ENCODE results near the gene MEGF11. TPM values are rescaled to one million over a fixed set of nuclear protein-coding genes. Genes with fewer than 3 reads are reported as not detected.

Gene MEGF11
- total RNA-seq, 1 donor = 0.27 TPM

DNA sequence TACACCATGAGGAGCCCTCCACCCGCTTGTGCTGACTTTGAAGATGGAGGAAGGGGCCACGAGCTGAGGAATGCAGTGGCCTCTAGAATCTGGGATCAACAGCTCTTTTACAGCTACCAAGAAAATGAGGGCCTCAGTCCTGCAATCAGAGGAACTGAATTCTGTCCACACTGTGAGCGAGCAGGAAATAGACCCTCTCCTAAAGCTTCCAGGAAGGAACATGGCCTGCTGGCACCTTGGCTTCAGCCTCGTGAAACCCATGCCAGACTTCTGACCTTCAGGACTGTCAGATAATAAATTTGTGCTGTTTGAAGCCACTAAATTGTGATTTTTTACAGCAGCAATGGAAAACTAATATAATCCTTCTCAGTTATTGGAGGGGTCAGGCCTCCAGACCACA is 322.3 kb downstream of the MEGF11 start:
- no peak for DNase-seq (ENCODE audit: low read depth in 2 of 3, low spot score in 2 of 3)

DNA sequence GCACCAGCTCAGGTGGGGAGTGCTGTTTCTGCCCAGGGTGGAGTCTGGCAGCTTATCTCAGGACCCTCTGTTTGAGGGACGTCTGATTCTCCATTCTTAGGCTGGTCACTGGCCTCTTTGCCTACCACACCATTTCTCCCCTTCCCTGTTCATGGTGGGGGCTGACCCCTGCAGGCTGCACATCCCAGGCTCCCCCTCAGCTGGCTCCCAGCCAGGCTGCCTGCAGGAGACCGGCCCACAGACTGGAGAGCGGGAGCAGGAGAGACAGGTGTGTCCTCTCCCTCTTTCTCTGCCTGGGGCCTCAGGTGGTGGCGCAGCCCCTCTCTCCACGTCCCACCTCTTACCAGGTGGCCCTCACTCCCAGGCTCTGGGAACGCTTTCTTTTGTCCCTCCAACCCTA is 323.4 kb downstream of the MEGF11 start:
- DNase-seq (ENCODE audit: low read depth in 2 of 3, low spot score in 2 of 3) = no peak

DNA sequence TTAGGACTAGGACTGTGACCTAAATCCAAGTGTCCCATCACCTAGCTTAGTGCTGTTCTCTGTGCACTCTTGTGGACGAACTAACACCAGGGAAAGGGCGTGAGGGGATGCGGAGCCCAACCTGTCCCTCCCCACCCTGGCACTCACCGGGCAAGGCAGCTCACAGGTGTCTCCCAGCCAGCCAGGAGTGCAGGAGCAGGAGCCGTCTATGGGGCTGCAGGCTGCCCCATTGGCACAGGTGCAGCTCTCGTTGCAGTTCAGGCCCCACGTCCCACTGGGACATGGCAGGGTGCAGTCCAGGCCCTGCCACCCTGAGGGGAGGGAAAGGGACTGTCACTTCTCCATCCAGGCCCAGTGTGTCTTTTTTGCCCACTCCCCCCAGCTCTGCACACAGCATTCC is 324.0 kb downstream of the MEGF11 start:
- DNase-seq (ENCODE audit: low read depth in 2 of 3, low spot score in 2 of 3) = no peak

DNA sequence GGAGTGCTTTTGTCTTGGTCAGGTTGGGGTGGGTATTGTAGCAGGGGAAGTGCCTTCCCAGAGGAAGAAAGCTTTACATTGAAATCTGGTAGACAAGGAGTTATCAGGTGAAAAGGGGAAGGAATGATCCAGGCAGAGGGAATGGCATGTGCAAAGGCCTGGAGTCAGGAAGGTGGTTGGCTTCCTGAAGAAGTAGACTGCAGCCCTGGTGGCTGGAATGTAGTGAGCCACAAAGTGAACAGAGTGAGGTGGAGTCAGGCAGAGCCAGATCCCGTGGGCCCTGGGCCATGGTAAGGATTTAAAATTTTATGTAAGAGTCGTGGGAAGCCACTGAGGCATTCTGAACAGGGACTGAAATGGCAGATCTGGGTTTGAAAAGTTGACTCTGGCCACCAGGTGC is 326.0 kb downstream of the MEGF11 start:
- DNase-seq (ENCODE audit: low read depth in 2 of 3, low spot score in 2 of 3) = no peak

DNA sequence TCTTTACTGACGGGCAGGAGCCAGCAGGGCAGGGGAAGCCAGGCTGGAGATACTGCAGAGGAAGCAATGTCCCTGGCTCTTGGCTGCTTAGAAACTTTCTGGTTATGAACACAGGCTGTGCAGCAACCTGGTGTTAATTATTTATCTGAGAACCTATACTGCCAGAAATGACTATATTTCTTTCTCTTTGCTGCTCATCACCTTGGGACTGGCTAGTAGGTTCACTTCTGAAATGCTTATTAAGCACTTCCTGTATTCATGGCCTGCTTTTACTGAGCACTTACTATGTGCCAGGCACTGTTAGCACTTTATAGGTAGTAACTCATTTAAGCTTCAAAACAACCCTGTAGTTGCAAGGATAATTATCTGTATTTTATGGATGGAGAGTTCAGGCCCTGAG is 326.7 kb downstream of the MEGF11 start:
- no peak for DNase-seq (ENCODE audit: low read depth in 2 of 3, low spot score in 2 of 3)

DNA sequence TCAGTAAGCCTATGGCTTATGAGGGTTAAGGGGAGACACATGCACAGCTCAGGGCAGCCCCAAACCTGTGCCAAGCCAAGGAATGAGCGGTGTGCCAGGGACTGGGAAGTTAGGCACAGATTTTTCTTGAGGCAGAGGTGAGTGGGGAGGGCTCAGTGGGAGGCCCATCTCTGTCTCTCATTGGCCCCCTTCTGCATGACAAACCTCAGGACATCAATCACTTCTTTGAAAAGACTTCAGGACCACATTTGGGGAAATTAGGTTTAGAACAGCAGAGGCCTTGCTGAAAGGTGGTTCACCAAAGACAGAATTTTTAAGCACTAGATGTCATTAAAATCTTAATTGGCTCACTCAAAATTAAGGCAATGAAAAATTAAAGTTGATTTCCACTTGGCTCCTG is 327.1 kb downstream of the MEGF11 start:
- DNase-seq (ENCODE audit: low read depth in 2 of 3, low spot score in 2 of 3) = no peak

DNA sequence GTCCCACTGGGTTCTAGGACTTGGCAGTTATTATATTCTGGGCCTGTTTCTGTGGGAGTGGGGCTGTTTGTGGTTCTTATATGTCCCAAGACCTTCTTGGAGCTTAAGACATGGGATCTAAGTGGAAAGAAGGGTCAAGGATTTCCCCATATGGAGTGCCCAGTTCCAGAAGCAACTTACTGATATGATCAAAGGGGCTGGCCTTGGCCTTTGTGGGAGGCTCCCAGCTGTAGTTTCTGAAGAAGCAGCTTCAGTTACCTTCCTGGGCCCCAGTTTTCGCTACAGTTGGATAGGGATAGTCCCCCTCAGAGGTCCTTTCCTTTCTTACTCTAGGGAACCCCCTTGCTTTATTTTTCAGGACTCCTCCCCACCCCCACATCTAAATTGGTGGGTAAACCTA is 328.2 kb downstream of the MEGF11 start:
- DNase-seq (ENCODE audit: low read depth in 2 of 3, low spot score in 2 of 3) = no peak

DNA sequence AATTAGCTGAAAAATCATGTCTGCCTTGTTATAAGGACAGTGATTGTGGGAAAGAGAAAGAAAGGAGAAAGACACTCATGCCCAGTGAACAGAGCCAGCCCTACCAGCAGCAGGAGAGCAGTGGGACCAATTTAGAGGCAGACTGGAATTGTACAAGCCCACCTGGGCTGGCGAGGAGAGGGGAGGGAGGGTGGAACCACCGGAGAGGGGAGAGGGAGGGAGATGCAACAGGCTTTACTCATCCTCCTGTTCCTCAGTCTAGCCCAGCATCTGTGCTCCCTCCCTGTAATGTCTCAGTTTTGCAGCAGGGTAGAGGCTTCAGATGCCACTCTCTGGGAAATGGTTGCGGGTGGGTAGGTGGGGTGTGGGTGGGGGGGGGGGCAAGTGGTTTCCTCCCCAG is 329.5 kb downstream of the MEGF11 start:
- DNase-seq (ENCODE audit: low read depth in 2 of 3, low spot score in 2 of 3) = no peak

DNA sequence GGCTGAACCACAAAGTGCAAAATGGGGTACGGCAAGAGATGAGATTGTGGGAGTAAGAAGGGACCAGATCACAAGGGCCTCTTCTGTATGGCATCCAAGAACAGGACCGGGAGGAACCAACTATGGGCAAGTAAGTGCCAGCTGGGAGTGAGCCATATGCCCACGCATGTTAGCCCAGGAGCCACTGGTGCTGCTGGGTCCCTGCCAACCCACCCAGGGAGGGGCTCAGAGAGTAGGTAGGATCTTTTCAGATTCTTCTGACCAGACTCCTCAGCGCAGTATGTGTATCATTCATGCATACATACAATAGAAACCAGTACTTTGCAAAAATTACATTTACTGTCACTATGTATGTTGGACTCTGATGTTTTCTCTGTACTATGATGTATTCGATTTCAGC is 330.3 kb downstream of the MEGF11 start:
- DNase-seq (ENCODE audit: low read depth in 2 of 3, low spot score in 2 of 3) = no peak

DNA sequence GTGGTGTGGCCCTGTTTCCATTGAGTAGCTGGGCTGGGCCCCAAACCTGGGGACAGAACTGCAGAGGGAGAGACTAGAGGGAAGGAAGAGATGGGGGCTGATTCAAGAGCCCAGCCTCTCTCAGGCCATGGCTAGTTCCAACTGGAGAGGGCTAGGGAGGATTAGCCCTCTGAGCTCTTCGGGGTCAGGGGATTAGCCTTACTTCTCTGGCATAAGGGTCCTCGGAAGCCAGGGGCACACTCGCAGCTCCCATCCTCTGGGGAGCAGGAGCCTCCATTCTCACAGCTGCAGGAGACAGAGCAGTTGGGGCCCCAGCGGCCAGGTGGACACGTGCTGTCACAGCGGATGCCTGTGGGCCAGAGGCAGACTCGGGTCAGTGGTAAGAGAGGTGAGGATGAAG is 330.9 kb downstream of the MEGF11 start:
- no peak for DNase-seq (ENCODE audit: low read depth in 2 of 3, low spot score in 2 of 3)

DNA sequence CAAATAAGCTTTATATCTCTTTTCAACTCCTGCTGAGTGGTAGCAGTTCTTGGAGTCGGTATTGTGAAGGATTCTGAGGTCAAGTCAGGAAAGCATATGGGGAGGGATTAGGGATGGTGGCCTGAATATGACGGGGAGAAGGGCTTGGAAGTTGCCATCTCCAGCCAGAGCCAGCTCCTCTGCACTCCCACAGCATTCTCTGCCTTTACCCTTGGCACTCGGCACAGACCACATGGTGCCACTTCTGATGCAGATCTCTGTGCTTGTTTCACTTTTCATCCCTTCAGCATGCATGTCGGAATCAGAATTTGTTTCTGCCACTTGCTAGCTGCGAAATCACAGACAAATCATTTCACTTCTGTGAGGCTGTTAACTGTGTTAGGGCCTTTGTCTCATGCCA is 331.8 kb downstream of the MEGF11 start:
- no peak for DNase-seq (ENCODE audit: low read depth in 2 of 3, low spot score in 2 of 3)

DNA sequence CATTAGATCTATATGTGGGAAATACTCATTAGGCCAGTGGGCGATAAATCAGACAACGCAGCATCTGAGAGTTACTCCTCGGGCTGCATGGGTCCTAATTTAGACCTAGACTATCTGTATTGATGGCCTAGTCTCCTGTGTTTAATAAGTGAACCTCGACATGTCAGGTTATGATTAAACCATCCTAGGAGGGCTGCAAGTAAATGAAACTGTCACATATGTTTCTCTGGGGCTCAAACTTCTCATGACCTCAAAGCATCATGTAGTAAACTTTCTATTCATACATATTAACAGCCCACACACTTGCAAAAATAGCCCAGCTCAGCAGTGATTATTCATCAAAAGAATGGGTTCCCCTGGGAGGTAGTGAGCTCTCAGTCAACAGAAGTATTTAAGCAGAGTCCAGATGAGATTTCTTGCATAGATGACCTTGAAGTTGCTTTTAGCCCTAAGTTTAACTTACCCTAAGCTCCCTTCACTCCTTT is 332.7 kb downstream of the MEGF11 start:
- no peak for DNase-seq (ENCODE audit: low read depth in 2 of 3, low spot score in 2 of 3)

DNA sequence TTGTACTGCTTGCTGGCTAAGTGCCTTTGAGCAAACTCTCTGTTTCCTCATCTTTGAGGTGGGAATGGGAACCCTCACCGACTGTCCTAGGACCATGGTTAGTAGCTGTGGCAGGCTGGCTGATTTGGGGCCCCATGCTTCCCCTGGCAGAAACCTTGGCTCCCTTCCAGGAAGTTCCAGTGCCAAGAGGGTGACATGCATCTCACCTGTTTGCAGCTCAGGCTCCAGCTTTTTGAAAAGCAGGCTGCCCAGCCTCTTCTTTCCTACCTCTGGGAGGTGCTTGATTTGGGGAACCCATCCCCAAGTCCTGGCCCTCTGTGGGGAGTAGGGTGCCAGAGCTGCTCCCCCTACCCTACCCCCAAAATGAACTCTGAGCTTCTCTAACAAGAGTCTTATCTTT is 333.4 kb downstream of the MEGF11 start:
- DNase-seq (ENCODE audit: low read depth in 2 of 3, low spot score in 2 of 3) = no peak

DNA sequence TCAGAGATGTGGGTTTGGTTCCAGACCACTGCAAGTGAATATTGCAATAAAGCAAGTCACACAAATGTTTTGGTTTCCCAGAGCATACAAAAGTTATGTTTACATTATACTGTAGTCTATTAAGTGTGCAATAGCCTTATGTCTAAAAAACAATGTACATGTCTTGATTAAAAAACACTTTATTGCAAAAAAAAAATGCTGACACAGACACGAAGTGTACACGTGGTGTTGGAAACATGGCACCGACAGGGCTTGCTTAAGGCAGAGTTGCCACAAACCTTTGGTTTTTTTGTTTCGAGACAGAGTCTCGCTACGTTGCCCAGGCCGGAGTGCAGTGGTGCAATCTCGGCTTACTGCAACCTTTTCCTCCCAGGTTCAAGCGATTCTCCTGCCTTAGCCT is 334.2 kb downstream of the MEGF11 start:
- no peak for DNase-seq (ENCODE audit: low read depth in 2 of 3, low spot score in 2 of 3)

DNA sequence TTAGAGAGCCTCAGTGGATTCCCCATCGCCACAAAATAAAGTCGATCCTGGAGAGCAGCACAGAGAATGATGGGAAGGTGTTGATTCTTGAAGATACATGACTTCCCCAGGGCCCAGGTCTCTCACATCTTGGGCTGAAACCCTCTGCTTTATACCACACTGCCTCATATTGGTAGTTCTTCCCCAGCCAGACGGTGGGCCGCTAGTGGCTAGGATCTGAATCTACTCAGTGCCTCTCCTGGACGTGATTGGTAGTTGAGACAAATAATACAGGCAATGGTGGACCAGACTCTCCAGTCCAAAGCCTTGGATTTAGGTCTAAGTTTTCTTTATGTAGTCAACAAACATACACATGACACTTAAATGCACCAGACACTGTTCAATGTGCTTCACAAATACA is 334.6 kb downstream of the MEGF11 start:
- DNase-seq (ENCODE audit: low read depth in 2 of 3, low spot score in 2 of 3) = no peak

DNA sequence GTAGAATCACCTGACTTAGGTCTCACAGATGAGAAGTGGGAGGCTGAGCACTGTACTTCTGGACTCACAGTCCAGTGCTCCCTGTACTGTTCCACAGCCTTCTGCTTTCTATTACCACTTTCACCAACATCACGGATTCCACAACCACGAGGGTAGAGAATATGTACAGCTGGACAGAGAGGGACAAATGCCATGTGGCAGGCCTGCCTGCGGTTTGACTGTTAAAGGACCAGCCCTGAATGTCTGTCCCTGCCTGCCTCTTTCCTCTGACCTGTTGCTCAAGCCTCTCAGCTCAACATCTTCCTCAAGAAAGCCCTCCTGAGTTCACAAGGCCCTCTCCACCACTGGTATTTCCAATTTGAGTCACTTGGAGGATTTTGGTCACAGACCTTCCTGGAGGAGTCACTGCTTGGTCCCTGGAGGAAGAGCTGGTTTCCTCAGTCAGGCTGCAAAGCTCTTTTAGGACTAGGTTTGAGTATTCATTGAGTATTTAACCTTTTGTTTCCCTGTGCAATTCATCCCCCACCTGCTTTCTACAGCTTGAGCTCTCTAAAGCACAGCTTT is 335.1 kb downstream of the MEGF11 start:
- DNase-seq (ENCODE audit: low read depth in 2 of 3, low spot score in 2 of 3) = no peak

DNA sequence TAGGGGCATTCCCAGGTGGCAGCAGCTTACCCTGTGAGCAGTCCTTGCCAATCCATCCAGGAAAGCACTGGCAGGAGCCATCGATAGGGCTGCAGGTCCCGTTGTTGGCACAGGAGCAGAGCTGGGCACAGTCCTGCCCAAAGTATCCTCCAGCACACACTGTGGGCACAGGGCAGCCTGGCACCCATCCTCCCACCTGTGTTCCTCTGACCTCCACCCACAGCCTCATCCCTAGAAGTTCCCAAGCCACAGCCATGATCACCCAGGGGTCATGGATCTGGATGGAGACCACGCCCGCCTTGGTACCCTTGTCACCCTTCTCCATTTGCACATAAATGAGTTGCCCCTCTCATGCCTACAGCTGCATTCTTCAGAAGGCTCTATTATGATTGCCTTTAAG is 335.6 kb downstream of the MEGF11 start:
- DNase-seq (ENCODE audit: low read depth in 2 of 3, low spot score in 2 of 3) = no peak

DNA sequence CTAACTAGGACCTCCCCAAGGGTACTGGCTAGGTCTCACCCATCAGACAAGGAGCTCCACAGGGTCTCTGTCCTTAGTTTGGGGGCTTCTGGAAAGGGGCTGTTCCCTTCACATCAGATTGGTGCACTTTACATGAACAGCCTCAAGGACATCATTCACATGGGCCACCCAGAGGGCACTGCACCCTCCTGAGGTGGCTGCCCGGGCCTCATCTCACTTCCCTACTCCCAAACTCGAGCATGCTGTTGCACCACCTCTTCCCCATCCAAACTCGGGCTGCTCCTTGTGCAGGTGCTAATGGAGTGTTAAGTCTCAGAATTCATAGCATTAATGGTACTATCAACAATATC is 336.2 kb downstream of the MEGF11 start:
- DNase-seq (ENCODE audit: low read depth in 2 of 3, low spot score in 2 of 3) = no peak

DNA sequence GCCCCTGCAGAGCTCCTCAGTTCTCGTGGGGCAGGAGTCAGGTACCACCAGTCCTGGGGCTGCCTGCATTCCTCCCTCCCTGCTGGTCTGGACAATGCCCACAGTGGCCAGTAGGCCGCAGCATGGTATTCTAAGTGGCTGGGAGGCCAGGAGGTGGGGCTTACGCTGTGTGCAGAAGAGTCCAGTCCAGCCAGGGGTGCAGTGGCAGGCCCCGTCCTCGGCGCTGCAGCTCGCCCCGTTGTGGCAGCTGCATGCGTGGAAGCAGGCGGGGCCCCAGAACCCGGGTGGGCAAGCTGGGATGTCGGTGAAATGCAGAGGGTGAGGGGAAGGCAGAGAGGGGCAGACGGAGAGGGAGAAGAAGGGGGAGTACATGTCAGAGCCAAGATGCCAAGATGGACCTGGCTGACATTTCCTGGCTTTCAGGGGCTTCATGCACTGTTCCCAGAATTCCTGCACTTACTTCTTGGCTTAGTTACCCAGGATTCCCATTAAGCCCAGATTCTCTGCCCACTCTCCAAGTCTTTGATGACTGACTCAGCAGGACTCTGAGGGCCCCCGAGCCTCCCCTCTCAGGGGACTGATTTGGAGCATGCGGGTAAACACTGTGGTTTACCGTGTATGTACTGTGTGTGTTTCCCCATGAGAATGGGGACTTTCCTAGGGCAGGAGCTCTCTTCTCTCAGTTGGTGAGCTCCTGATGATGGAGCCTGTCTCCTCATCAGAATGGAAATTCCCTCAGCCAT is 336.7 kb downstream of the MEGF11 start:
- DNase-seq (ENCODE audit: low read depth in 2 of 3, low spot score in 2 of 3) = peak in 2 of 3 donors; percentile 7 to 12

DNA sequence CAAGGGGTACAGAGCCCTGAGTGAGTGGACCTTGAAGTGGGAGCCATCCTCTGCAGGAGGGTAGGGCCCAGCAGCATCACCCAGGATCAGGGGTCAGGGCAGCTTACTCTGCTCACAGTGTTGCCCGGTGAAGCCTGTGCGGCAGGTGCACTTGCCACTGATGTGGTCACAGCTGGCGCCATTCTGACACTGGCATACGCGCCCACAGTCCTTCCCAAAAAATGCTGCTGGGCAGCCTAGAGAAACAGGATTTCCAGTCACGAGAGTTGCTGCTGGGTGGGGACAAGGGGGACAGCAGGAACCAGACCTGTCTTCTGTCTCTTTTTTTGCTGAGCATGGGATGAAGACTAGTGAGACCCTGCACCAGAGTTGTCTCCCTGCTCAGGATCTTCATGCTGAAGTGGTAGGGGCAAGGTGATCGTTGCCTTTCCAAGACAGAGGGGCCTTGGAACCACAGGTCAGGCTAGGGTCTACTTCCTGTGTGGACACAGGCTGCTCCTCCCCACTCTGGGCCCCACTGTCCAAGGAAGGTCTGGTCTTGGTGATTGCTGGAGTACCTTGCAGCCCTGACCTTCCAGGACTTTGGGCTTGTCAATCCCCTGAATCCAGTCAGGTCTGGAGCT is 337.4 kb downstream of the MEGF11 start:
- no peak for DNase-seq (ENCODE audit: low read depth in 2 of 3, low spot score in 2 of 3)

DNA sequence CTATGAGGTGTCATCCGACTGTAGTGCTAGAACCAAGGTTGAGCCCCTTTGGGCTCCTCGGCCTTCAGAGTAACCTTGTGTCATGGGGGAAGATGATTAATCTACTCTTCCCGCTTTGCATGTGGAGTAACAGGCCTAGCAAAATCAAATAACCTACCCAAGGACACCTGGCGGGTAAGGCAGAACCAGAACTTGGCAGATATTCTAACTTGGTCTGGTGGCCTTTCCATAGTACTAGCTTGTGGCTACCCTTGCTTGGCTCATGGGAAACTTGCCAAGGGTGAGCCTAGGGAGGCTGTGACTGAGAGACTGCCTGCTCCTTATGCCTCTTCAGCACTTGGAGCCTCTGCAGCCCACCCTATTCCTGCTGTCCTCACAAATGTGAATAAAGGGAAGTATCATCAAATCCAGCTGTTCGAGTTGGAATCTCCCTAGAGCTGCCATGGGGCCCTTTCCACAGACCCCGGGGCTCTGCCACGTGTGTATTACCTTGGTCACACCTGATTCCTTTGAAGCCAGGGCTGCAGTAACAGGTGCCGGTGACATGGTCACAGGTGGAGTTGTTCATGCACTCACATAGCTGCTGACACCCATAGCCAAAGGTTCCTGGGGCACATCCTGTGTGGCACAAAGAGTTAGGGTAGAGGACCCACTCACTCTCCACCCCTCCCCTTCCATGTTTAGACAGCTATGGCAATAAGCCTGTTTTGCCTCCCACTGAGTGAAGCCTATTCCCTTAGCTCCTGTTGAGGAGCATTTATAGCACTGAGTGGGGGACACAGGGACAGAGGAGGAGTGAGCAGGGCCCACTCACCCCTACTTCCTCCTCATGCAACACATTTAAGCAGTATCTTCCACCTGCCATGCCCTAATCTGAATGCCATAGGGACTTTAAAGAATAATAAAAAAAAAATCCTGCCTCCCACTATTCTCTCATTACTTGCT is 338.3 kb downstream of the MEGF11 start:
- no peak for DNase-seq (ENCODE audit: low read depth in 2 of 3, low spot score in 2 of 3)
